ENCODE measurements around the gene EIF4G1.
"Not testable (repeated sequence)": the region's sequence is repeated elsewhere in the genome, so short reads cannot be mapped to it uniquely, and the experiment has no call there.

Gene EIF4G1, protein sequence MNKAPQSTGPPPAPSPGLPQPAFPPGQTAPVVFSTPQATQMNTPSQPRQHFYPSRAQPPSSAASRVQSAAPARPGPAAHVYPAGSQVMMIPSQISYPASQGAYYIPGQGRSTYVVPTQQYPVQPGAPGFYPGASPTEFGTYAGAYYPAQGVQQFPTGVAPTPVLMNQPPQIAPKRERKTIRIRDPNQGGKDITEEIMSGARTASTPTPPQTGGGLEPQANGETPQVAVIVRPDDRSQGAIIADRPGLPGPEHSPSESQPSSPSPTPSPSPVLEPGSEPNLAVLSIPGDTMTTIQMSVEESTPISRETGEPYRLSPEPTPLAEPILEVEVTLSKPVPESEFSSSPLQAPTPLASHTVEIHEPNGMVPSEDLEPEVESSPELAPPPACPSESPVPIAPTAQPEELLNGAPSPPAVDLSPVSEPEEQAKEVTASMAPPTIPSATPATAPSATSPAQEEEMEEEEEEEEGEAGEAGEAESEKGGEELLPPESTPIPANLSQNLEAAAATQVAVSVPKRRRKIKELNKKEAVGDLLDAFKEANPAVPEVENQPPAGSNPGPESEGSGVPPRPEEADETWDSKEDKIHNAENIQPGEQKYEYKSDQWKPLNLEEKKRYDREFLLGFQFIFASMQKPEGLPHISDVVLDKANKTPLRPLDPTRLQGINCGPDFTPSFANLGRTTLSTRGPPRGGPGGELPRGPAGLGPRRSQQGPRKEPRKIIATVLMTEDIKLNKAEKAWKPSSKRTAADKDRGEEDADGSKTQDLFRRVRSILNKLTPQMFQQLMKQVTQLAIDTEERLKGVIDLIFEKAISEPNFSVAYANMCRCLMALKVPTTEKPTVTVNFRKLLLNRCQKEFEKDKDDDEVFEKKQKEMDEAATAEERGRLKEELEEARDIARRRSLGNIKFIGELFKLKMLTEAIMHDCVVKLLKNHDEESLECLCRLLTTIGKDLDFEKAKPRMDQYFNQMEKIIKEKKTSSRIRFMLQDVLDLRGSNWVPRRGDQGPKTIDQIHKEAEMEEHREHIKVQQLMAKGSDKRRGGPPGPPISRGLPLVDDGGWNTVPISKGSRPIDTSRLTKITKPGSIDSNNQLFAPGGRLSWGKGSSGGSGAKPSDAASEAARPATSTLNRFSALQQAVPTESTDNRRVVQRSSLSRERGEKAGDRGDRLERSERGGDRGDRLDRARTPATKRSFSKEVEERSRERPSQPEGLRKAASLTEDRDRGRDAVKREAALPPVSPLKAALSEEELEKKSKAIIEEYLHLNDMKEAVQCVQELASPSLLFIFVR (N-terminal part only)

DNA sequence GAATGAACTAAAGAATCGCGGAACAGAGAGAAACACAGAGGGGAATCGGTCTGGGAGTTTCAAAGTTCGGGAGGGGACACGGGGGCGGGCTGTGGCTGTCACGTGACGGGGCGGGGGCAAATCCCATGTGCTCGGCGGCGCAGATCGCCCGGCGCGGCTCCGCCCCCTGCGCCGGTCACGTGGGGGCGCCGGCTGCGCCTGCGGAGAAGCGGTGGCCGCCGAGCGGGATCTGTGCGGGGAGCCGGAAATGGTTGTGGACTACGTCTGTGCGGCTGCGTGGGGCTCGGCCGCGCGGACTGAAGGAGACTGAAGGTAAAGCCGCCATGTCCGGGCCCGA is at the start of gene EIF4G1:
EIF4G1 (plus strand) TSS at position 244 of the 337 bp plus-strand sequence. CDS start 1,191 bp downstream, outside the sequence.
- ATAC-seq: peak; percentile 89
- peak; percentile 95 for DNase-seq

DNA sequence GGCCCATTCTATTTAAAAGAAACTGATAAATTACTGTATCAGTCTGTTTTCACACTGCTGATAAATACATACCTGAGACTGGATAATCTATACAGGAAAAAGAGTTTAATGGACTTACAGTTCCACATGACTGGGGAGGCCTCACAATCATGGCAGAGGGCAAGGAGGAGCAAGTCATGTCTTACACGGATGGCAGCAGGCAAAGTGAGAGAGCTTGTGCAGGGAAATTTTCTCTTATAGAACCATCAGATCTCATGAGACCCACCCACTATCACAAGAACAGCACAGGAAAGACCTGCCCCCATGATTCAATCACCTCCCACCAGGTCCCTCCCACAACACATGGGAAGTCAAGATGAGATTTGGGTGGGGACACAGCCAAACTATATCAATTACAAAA is 47.2 kb upstream of the EIF4G1 start:
- ATAC-seq, DNase-seq: not testable (repeated sequence)

DNA sequence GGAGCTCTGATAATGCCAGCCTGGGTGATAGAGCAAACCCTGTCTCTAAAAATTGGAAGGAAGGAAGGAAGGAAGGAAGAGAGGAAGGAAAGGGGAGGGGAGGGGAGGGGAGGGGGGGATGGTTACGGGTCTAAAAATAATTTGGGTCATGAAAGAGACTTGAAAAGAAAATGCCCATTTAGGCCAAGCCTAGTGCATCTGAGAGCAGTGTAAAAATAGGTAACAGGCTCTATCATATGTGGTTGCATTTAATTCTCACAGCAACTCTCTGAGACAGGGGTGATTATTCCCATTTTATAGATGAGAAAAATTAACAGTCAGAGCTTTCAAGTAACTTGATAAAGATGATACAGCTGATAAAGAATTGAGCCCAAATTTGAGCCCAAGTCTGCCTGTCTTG is 42.1 kb upstream of the EIF4G1 start:
- DNase-seq (no peak), ATAC-seq (no peak)

DNA sequence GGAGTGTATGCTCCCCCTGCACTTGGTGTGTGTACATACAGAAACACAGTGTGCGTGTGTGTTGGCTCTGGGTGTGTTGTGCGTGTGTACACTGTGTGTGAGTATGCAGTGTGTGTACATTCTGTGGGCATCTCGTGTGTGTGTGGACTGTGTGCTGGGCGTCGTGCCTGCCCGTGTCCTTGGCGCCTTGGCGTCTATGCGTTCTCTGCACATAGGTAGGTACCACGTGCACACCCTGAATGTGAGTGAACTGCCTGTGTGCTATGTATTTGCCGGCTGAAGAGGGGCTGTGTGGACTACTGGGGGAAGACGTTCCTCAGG is 39.1 kb upstream of the EIF4G1 start:
- no peak for DNase-seq
- peak; percentile 28 for ATAC-seq

DNA sequence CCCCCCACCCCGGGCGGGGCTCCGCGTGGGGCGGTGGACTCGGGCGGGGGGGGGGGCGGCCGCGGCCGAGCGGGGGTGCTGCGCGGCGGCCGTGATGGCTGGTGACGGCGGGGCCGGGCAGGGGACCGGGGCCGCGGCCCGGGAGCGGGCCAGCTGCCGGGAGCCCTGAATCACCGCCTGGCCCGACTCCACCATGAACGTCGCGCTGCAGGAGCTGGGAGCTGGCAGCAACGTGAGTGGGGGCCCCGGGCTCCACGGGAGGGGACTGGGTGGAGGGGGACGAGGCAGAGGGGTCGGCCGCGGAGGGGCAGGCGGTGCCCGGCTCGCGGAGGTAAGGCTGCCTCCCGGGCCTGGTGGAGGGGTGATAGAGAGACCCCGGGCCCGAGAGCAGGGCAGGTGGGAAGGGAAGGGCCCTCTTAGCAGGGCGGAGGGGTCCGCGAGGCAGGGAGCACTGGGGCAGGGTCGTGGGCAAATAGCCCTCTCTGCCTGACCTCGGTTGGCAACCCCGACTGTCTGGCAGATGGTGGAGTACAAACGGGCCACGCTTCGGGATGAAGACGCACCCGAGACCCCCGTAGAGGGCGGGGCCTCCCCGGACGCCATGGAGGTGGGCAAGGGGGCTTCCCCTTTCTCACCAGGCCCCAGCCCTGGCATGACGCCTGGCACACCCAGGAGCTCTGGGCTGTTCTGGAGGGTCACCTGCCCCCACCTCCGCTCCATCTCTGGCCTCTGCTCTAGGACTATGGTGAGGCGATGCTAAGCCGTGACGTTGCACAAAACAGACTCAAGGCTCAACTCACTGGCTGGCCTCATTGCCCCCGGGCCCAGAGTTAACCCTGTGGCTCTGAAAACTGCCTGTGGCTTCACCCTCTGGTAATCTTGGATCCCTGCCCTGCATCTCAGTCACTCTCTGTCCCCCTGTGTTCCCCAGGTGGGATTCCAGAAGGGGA is 38.2 kb upstream of the EIF4G1 start, which contains the start of gene ECE2:
ECE2 (plus strand) TSS at position 62 of the 950 bp plus-strand sequence; CDS start at position 194, 132 bp downstream.
- DNase-seq (no peak), ATAC-seq (no peak)

DNA sequence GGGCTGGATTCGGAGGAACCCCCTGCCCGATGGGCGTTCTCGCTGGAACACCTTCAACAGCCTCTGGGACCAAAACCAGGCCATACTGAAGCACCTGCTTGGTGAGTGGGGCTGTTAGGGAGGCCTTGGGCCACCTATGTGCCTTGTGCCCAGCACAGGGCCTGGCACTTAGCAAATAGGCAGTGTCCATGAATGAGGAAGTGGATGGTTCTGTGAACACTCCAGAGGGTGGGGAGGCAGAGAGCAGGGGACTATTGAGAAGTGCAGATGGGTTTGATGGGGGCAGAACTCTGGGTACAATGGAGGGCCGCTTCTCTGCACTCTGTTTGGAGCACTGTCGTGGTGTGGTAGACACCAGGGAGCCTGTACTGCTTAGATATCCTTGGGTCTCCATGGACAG is 37.0 kb upstream of the EIF4G1 start:
- ATAC-seq (no peak), DNase-seq (no peak)

DNA sequence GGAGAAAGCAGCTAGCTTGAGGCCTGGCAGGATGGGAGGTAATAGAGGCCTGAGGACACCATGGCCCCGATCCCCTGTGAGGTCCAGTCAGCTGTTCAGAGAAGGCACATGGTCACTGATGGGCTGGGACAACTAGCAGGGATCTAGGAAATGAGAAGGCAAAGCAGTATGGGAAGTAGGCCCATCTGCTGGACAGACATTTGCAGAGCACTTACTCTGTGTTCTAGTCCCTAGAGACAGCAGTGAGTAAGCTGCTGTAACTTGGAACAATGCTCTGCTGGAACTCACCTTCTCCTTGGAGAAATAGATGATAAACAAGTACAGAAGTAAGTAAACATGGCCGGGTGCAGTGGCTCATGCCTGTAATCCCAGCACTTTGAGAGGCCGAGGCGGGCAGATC is 31.5 kb upstream of the EIF4G1 start:
- DNase-seq: no peak
- ATAC-seq: no peak

DNA sequence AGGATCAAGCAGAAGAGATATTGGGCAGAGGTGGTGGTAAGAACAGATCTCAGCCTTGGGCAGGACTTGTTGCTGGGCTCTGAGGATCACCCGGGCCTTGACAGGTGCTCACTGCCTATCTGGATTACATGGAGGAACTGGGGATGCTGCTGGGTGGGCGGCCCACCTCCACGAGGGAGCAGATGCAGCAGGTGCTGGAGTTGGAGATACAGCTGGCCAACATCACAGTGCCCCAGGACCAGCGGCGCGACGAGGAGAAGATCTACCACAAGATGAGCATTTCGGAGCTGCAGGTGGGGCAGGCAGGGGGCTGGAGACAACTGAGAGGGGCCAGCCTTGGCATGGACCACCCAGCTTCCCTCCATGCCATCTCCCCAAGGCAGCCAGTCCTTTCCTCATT is 30.7 kb upstream of the EIF4G1 start:
- ATAC-seq: no peak
- DNase-seq: no peak

DNA sequence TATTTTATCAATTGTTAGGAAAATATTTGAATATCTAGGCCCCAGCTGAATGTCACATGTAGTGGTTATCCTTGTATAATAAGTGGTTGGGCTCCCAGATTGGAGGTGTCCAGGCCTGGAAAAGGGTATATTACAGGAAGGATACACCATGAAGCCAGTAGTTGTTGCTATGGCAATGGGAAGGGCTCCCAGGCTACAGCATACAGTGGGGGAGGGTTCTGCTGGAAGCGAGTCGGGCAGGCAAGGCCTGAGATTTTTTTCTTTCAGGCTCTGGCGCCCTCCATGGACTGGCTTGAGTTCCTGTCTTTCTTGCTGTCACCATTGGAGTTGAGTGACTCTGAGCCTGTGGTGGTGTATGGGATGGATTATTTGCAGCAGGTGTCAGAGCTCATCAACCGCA is 29.7 kb upstream of the EIF4G1 start:
- peak; percentile 25 for ATAC-seq
- peak; percentile 27 for DNase-seq

DNA sequence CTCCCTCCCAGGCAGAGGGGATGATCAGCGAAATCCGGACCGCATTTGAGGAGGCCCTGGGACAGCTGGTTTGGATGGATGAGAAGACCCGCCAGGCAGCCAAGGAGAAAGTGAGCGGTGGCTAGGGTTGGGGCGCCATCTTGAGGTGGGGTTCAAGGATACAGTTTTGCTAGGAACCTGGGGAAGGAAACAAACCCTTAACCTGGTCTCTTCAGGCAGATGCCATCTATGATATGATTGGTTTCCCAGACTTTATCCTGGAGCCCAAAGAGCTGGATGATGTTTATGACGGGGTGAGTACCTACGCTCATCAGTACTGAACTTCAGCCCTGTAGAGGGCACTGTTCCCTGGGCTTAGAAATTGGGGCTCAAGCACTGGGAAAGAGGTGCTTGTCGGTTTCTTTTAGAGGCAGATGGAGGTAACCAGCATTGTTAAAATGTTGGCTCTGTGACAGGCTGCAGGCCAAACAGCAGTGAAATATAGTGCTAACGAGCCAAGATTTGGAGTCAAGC is 24.9 kb upstream of the EIF4G1 start:
- ATAC-seq (peak; percentile 65), DNase-seq (peak; percentile 79)

DNA sequence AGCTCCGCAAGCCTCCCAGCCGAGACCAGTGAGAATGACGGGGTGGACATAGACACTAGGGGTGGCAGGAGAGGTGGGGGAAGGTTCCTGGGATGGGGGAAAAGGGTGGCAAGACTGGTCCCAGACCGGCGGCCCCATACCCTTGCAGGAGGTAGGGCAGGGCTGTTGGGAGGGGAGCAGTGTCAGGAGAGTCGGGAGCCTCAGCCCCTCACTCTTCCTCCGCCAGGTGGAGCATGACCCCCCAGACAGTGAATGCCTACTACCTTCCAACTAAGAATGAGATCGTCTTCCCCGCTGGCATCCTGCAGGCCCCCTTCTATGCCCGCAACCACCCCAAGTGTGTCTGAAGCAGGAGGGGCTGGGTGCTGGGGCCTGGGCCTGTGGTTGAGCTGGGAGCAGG is 24.1 kb upstream of the EIF4G1 start:
- no peak for DNase-seq
- no peak for ATAC-seq

DNA sequence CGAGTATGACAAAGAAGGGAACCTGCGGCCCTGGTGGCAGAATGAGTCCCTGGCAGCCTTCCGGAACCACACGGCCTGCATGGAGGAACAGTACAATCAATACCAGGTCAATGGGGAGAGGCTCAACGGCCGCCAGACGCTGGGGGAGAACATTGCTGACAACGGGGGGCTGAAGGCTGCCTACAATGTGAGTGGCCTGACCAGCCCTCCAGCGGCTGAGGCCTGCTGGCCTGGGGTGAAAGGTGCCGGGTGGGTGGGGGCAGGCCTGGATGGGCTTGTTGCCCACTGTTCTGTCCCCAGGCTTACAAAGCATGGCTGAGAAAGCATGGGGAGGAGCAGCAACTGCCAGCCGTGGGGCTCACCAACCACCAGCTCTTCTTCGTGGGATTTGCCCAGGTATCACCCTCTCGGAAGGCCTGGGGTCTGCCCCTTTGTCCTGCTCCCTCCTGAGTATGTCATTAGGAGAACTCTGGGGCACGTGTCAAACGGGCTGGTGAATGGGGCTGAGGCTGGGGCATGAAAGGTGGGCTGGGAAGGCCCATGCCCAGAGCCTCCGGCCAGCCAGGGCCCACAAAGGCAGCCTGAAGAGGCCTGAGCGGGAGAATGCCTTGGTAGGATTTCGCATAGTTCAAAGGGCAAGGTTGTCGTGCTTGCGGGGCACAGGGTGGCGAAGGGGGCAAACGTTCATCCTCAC is 23.2 kb upstream of the EIF4G1 start:
- ATAC-seq: no peak
- DNase-seq: no peak

DNA sequence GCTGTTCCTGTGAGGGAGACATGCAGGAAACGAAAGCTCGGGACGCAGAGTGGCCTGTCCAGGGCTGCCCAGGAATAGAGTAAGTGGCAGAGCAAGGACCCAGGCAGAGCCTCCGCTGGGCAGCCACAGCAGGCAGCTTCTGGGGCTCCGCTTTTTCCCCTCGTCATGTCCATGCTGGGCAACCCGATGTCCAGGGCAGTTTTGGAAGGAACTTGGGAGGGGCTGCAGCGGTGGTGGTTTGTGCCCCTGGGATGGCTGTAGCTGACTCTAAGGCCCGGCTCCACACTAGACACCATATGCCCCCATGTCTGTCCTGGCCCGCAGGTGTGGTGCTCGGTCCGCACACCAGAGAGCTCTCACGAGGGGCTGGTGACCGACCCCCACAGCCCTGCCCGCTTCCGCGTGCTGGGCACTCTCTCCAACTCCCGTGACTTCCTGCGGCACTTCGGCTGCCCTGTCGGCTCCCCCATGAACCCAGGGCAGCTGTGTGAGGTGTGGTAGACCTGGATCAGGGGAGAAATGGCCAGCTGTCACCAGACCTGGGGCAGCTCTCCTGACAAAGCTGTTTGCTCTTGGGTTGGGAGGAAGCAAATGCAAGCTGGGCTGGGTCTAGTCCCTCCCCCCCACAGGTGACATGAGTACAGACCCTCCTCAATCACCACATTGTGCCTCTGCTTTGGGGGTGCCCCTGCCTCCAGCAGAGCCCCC is 22.5 kb upstream of the EIF4G1 start:
- no peak for ATAC-seq
- DNase-seq: no peak

DNA sequence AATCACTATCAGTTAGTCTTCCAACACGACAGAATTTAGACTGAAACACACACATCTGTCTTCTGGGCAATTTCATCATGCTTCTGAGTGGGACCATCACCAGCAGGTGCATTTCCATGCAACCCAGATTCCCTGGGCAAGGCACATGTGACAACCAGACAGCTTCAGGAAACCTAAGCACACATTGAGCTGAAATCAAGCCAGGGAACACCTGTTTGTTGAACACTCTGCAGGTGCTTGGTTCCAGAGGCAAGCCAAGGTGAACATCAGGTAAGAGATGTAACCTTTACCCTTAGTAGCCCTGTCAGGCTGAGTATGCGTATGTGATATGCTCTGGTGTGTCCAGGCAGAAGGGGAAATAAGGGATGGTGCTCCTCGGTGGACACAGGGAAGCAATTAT is 18.6 kb upstream of the EIF4G1 start:
- no peak for ATAC-seq
- DNase-seq: no peak

DNA sequence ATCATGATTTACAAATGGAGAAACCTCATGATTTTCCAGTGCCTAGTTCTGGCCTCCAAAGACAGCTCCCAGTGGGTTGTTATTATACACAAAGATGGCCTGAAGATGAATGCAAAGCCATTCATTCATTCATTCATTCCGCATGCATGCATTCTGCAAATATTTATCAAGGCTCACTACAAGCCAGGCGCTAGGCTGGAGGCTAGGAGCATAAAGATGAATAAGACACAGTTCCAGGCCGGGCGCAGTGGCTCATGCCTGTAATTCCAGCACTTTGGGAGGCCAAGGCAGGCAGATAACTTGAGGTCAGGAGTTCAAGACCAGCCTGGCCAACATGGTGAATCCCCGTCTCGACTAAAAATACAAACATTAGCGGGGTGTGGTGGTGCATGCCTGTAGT is 17.8 kb upstream of the EIF4G1 start:
- ATAC-seq (no peak), DNase-seq (no peak)

DNA sequence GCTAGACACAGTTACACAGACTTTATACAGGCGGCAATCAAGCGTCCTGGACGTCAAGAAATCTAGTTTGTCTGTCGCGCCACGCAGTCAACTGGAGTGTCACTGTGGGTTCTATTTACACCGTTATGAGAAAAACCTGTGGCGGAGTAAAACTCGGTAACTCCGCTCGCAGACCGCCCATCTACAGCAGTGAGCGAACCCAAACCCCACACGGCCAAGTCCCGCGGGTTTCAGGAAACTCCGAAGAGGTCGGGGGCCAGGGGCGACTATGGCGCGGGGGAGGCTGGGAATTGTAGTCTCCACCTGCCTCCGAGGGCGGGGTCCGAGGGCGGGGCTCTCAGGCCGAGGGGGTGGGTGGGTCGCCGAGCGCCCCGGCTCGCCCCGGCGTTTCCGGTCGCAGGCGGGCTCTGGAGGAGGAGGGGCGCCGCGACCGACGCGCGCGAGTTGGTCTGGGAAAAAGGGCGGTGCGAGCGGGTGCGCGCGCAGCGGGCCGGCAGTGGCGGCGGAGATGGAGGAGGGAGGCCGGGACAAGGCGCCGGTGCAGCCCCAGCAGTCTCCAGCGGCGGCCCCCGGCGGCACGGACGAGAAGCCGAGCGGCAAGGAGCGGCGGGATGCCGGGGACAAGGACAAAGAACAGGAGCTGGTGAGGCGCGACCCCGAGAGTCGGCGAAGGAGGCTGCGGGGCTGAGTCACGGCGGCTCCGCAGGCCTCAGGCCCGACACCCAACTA is 15.5 kb upstream of the EIF4G1 start, which contains the start of gene PSMD2:
PSMD2 (plus strand) TSS at position 483 of the 729 bp plus-strand sequence; CDS start at position 509, 26 bp downstream.
- DNase-seq (peak; percentile 99), ATAC-seq (peak; percentile 96)

DNA sequence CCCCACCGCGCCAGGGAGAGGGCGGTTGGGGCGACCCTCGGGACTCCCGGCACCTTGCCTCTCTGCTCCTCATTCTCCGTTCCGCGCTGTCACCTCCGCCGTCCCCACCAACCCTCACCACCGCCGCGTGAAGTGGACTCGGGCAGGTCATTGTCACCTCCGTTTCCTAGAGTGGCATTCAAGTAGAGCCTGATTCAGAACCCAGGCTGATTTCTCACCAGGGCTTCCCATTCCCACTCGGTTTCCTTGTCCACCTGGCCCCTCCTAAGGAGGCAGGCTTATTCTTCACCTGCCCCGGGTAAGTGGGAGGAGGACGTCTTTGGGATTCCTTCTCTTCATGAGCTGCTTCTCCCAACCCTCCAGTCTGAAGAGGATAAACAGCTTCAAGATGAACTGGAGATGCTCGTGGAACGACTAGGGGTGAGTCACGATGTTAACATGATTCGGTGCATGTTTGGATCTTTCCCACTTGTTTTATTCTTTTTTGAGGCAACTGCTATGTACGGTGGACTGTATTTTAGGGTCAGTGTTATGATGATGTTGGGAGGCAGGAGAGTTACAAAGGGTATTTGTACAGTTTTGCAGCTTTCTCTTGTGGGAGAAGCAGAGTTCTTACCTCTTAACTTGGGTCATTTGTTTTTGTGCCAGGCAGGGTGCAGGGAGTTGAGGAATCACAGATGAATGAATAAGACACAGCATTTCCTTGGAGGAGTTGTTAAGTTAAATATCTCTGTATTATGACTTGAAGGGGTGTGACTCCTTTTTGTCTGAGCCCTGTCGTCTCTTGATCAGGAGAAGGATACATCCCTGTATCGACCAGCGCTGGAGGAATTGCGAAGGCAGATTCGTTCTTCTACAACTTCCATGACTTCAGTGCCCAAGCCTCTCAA is 14.7 kb upstream of the EIF4G1 start:
- no peak for DNase-seq
- ATAC-seq: peak; percentile 1

DNA sequence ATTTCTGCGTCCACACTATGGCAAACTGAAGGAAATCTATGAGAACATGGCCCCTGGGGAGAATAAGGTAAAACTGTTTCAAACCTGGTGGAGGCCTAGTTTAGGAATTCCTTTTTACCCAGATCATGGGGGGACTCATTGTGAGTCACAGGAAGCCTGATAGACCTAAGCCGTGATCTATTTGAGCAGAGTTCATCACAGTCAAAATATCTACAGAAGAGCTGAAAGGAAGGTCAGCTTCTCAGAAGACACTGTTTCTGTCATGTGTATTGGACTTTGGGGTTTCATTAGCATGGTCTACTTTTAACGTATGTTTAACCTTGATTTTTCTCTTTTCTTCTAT is 14.1 kb upstream of the EIF4G1 start:
- no peak for ATAC-seq

More for the DNA sequence above, 14.1 kb upstream of the EIF4G1 start:
- no peak for DNase-seq

Measured in stimulated activated naive CD8-positive, alpha-beta T cell treated with anti-CD3 and anti-CD28 coated beads, Interleukin-15, Interleukin-2, amounts not matched to agents 100 U/mL and 50 U/mL, for 24 hours (primary cell).